Measurements from ENCODE around the gene ARHGAP30.
"Not testable (repeated sequence)": the region's sequence is repeated elsewhere in the genome, so short reads cannot be mapped to it uniquely, and the experiment has no call there.

Gene ARHGAP30

DNA sequence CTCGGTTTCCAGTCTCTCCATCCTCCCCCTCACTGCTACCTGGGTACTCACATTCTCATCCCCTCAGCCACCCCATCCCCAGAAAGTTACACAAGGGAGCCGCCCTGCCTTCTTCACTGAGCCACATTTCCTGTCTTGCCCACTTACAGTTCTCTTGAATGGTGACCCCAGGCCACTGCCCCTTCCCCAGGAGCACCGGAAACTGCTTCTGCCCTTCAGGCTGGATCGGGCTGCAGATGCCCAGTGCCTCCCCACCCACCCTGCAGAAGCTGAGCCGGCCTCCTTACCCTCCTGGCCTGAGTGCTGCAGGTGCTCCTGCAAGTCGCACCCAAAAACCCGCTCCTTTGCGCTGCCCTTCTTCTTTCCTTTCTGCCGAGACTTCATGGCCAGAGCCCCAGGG, 450 bp downstream of the ARHGAP30 start:
- peaks cover 33% of the 10 kb centered on the region for H4K20me1 ChIP-seq (ENCODE audit: insufficient read depth, low read length, poor library complexity, severe bottlenecking)
- peaks cover 51% of the 10 kb centered on the region for H3K79me2 ChIP-seq (ENCODE audit: insufficient read depth, low read length)
- H3K9me3 ChIP-seq (ENCODE audit: insufficient read depth, low read depth, low read length) = no peaks in the 10 kb centered on the region
- H3K9ac ChIP-seq (ENCODE audit: low read depth, low read length, poor library complexity, severe bottlenecking) = peak overlapping the region; percentile 99
- no peak overlapping the region for H2AFZ ChIP-seq (ENCODE audit: low read length)
- H3F3A ChIP-seq (ENCODE audit: low read depth) = 0 out of 2 replicates have a peak, but pooled peaks cover 3% of the 10 kb centered on the region
- no peak for TF ChIP-seq EZH2phosphoT487 (IDR thresholded peaks at IDR 0.05; ENCODE audit: borderline replicate concordance)
- TF ChIP-seq, protein P1, sequence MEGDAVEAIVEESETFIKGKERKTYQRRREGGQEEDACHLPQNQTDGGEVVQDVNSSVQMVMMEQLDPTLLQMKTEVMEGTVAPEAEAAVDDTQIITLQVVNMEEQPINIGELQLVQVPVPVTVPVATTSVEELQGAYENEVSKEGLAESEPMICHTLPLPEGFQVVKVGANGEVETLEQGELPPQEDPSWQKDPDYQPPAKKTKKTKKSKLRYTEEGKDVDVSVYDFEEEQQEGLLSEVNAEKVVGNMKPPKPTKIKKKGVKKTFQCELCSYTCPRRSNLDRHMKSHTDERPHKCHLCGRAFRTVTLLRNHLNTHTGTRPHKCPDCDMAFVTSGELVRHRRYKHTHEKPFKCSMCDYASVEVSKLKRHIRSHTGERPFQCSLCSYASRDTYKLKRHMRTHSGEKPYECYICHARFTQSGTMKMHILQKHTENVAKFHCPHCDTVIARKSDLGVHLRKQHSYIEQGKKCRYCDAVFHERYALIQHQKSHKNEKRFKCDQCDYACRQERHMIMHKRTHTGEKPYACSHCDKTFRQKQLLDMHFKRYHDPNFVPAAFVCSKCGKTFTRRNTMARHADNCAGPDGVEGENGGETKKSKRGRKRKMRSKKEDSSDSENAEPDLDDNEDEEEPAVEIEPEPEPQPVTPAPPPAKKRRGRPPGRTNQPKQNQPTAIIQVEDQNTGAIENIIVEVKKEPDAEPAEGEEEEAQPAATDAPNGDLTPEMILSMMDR (conservative IDR thresholded peaks at IDR 0.05; ENCODE audit: low read length) = no peak
- H3K4me2 ChIP-seq (ENCODE audit: low read depth, low read length, poor library complexity, severe bottlenecking) = peak overlapping the region; percentile 99
- H3K9me2 ChIP-seq (replicated peaks; ENCODE audit: low read depth, low read length) = no peaks in the 10 kb centered on the region
- peak overlapping the region; percentile 98 for H3K4me3 ChIP-seq (ENCODE audit: low read length, poor library complexity, severe bottlenecking)
- no peaks in the 10 kb centered on the region for H3K27me3 ChIP-seq (ENCODE audit: insufficient read depth, low read length, poor library complexity, severe bottlenecking)
- H3K4me1 ChIP-seq (ENCODE audit: insufficient read depth, low read length, poor library complexity, severe bottlenecking) = peaks cover 64% of the 10 kb centered on the region
- H3K36me3 ChIP-seq (ENCODE audit: insufficient read depth, low read length) = no peaks in the 10 kb centered on the region

- H2AFZ ChIP-seq (ENCODE audit: low read length) = no peak overlapping the region
- H3K9me2 ChIP-seq (replicated peaks; ENCODE audit: low read depth, low read length) = no peaks in the 10 kb centered on the region
- no peaks in the 10 kb centered on the region for H3K36me3 ChIP-seq (ENCODE audit: insufficient read depth, low read length)
- H3K4me2 ChIP-seq (ENCODE audit: low read depth, low read length, poor library complexity, severe bottlenecking) = peak overlapping the region; percentile 99
- no peaks in the 10 kb centered on the region for H3K9me3 ChIP-seq (ENCODE audit: insufficient read depth, low read depth, low read length)
- peak overlapping the region; percentile 98 for H3K4me3 ChIP-seq (ENCODE audit: low read length, poor library complexity, severe bottlenecking)
- H3K27me3 ChIP-seq (ENCODE audit: insufficient read depth, low read length, poor library complexity, severe bottlenecking) = no peaks in the 10 kb centered on the region
- 0 out of 2 replicates have a peak, but pooled peaks cover 3% of the 10 kb centered on the region for H3F3A ChIP-seq (ENCODE audit: low read depth)
- H4K20me1 ChIP-seq (ENCODE audit: insufficient read depth, low read length, poor library complexity, severe bottlenecking) = peaks cover 39% of the 10 kb centered on the region
- peak overlapping the region; percentile 99 for H3K9ac ChIP-seq (ENCODE audit: low read depth, low read length, poor library complexity, severe bottlenecking)
- peaks cover 64% of the 10 kb centered on the region for H3K4me1 ChIP-seq (ENCODE audit: insufficient read depth, low read length, poor library complexity, severe bottlenecking)
- TF ChIP-seq, protein P1 (conservative IDR thresholded peaks at IDR 0.05; ENCODE audit: low read length) = no peak
- no peak for TF ChIP-seq EZH2phosphoT487 (IDR thresholded peaks at IDR 0.05; ENCODE audit: borderline replicate concordance)
- H3K79me2 ChIP-seq (ENCODE audit: insufficient read depth, low read length) = peaks cover 58% of the 10 kb centered on the region
Observed at GRCh38 chr1:161068306-161069234, 1.1 kb downstream of the ARHGAP30 start.

GRCh38 chr1:161066694-161067093, 3.0 kb downstream of the ARHGAP30 start:
- H3K4me3 ChIP-seq (ENCODE audit: low read length, poor library complexity, severe bottlenecking) = peak overlapping the region; percentile 98
- H3K36me3 ChIP-seq (ENCODE audit: insufficient read depth, low read length) = no peaks in the 10 kb centered on the region
- H3K9me3 ChIP-seq (ENCODE audit: insufficient read depth, low read depth, low read length) = no peaks in the 10 kb centered on the region
- H4K20me1 ChIP-seq (ENCODE audit: insufficient read depth, low read length, poor library complexity, severe bottlenecking) = peaks cover 45% of the 10 kb centered on the region
- peak overlapping the region; percentile 99 for H3K9ac ChIP-seq (ENCODE audit: low read depth, low read length, poor library complexity, severe bottlenecking)
- peaks cover 74% of the 10 kb centered on the region for H3K79me2 ChIP-seq (ENCODE audit: insufficient read depth, low read length)
- TF ChIP-seq EZH2phosphoT487 (IDR thresholded peaks at IDR 0.05; ENCODE audit: borderline replicate concordance) = no peak
- TF ChIP-seq, protein P1 (conservative IDR thresholded peaks at IDR 0.05; ENCODE audit: low read length) = no peak
- peaks cover 64% of the 10 kb centered on the region for H3K4me1 ChIP-seq (ENCODE audit: insufficient read depth, low read length, poor library complexity, severe bottlenecking)
- H3K4me2 ChIP-seq (ENCODE audit: low read depth, low read length, poor library complexity, severe bottlenecking) = peak overlapping the region; percentile 99
- no peaks in the 10 kb centered on the region for H3K9me2 ChIP-seq (replicated peaks; ENCODE audit: low read depth, low read length)
- no peaks in the 10 kb centered on the region for H3K27me3 ChIP-seq (ENCODE audit: insufficient read depth, low read length, poor library complexity, severe bottlenecking)
- H3F3A ChIP-seq (ENCODE audit: low read depth) = 0 out of 2 replicates have a peak, but pooled peaks cover 3% of the 10 kb centered on the region
- H2AFZ ChIP-seq (ENCODE audit: low read length) = no peak overlapping the region

DNA sequence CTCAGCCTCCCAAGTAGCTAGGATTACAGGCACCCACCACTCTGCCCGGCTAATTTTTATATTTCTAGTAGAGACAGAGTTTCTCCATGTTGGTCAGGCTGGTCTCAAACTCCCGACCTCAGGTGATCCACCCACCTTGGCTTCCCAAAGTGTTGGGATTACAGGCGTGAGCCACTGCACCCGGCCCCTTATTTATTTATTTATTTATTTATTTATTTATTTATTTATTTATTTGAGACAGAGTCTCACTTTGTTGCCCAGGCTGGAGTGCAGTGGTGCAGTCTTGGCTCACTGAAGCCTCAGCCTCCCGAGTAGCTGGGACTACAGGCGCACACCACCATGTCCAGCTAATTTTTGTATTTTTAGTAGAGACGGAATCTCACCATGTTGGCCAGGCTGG, 4.0 kb downstream of the ARHGAP30 start:
- H4K20me1 ChIP-seq (ENCODE audit: insufficient read depth, low read length, poor library complexity, severe bottlenecking) = peaks cover 45% of the 10 kb centered on the region
- H3K9ac ChIP-seq (ENCODE audit: low read depth, low read length, poor library complexity, severe bottlenecking); H2AFZ ChIP-seq (ENCODE audit: low read length); H3K36me3 ChIP-seq (ENCODE audit: insufficient read depth, low read length); H3K9me2 ChIP-seq (replicated peaks; ENCODE audit: low read depth, low read length); H3K27me3 ChIP-seq (ENCODE audit: insufficient read depth, low read length, poor library complexity, severe bottlenecking); H3K9me3 ChIP-seq (ENCODE audit: insufficient read depth, low read depth, low read length); H3F3A ChIP-seq (ENCODE audit: low read depth): not testable (repeated sequence)
- peaks cover 55% of the 10 kb centered on the region for H3K4me1 ChIP-seq (ENCODE audit: insufficient read depth, low read length, poor library complexity, severe bottlenecking)
- peak overlapping the region; percentile 98 for H3K4me3 ChIP-seq (ENCODE audit: low read length, poor library complexity, severe bottlenecking)
- peaks cover 84% of the 10 kb centered on the region for H3K79me2 ChIP-seq (ENCODE audit: insufficient read depth, low read length)
- H3K4me2 ChIP-seq (ENCODE audit: low read depth, low read length, poor library complexity, severe bottlenecking) = peak overlapping the region; percentile 99

DNA sequence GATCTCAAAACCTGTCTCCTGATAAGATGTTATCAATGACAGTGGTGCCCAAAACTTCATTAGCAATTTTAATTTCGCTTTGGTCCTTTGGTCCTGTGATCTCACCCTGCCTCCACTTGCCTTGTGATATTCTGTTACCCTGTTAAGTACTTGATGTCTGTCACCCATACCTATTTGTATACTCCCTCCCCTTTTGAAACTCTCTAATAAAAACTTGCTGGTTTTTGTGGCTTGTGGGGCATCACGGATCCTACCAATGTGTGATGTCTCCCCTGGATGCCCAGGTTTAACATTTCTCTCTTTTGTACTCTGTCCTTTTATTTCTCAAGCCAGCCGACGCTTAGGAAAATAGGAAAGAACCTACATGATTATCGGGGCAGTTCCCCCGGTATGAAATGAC, 5.8 kb downstream of the ARHGAP30 start:
- not testable (repeated sequence) for H3K9ac ChIP-seq (ENCODE audit: low read depth, low read length, poor library complexity, severe bottlenecking); H2AFZ ChIP-seq (ENCODE audit: low read length); H3K27me3 ChIP-seq (ENCODE audit: insufficient read depth, low read length, poor library complexity, severe bottlenecking); H3F3A ChIP-seq (ENCODE audit: low read depth); H3K36me3 ChIP-seq (ENCODE audit: insufficient read depth, low read length); H3K9me3 ChIP-seq (ENCODE audit: insufficient read depth, low read depth, low read length); H3K9me2 ChIP-seq (replicated peaks; ENCODE audit: low read depth, low read length)
- Histone ChIP-seq H3K79me2 (ENCODE audit: insufficient read depth, low read length) (peaks cover 92% of the 10 kb centered on the region), H3K4me3 (ENCODE audit: low read length, poor library complexity, severe bottlenecking) (peak overlapping the region; percentile 50), H3K4me2 (ENCODE audit: low read depth, low read length, poor library complexity, severe bottlenecking) (peak overlapping the region; percentile 73), H4K20me1 (ENCODE audit: insufficient read depth, low read length, poor library complexity, severe bottlenecking) (peaks cover 51% of the 10 kb centered on the region), H3K4me1 (ENCODE audit: insufficient read depth, low read length, poor library complexity, severe bottlenecking) (peaks cover 44% of the 10 kb centered on the region)

All from Loucy (cell line).